Effector CD8-positive, alpha-beta T cell (primary cell): Measurements from ENCODE around the gene GPR39.

ENCODE experiments used
- DNase-seq: peaks from one replicate; lab custom pipeline; 2025; lab: John Stamatoyannopoulos, UW

GPR39 gene

GRCh38 chr2:132605236-132606180 lies 188.9 kb downstream of the GPR39 start:
- DNase-seq = no peak

GRCh38 chr2:132606649-132607048 lies 190.0 kb downstream of the GPR39 start:
- DNase-seq = no peak

GRCh38 chr2:132607426-132608090 lies 191.0 kb downstream of the GPR39 start:
- no peak for DNase-seq

- DNase-seq = no peak
Observed at GRCh38 chr2:132608311-132608710, 191.7 kb downstream of the GPR39 start.

GRCh38 chr2:132609101-132609890 lies 192.7 kb downstream of the GPR39 start:
- no peak for DNase-seq

- no peak for DNase-seq
Observed at GRCh38 chr2:132611719-132612118, 195.1 kb downstream of the GPR39 start.

- no peak for DNase-seq
Observed at GRCh38 chr2:132615329-132616085, 198.9 kb downstream of the GPR39 start.

- no peak for DNase-seq
Observed at GRCh38 chr2:132617989-132618388, 201.4 kb downstream of the GPR39 start.

GRCh38 chr2:132618734-132619133 lies 202.1 kb downstream of the GPR39 start:
- DNase-seq = no peak

GRCh38 chr2:132620115-132620514 lies 203.5 kb downstream of the GPR39 start:
- DNase-seq = no peak

- DNase-seq = no peak
Observed at GRCh38 chr2:132621131-132621875, 204.7 kb downstream of the GPR39 start.

- DNase-seq = no peak
Observed at GRCh38 chr2:132623096-132623839, 206.7 kb downstream of the GPR39 start.

GRCh38 chr2:132627536-132627935 lies 210.9 kb downstream of the GPR39 start:
- no peak for DNase-seq

GRCh38 chr2:132632000-132632649 lies 215.5 kb downstream of the GPR39 start:
- no peak for DNase-seq

GRCh38 chr2:132633635-132634034 lies 217.0 kb downstream of the GPR39 start:
- no peak for DNase-seq

- DNase-seq = no peak
Observed at GRCh38 chr2:132636346-132636745, 219.7 kb downstream of the GPR39 start.

- DNase-seq = no peak
Observed at GRCh38 chr2:132638313-132639040, 221.9 kb downstream of the GPR39 start.

GRCh38 chr2:132640116-132640515 lies 223.5 kb downstream of the GPR39 start:
- DNase-seq = no peak

GRCh38 chr2:132641819-132642218 lies 225.2 kb downstream of the GPR39 start:
- no peak for DNase-seq
